Stomach (tissue), 4 donors: ENCODE data around the gene SPEG.

Experiments
- POLR2A ChIP-seq, 4 donors: fragments of 450-650 bp; IDR thresholded peaks; one replicate each; pipeline ENCODE4 v1.6.1; 2016; ENCODE audit warnings: antibody characterized with exemption in 4 of 4, control low read depth in 2 of 4, mild to moderate bottlenecking in 1 of 4, moderate library complexity in 1 of 4
- POLR2AphosphoS5 ChIP-seq, 3 donors: sonication (generic); formaldehyde crosslinking; IDR thresholded peaks; one replicate each; pipeline ENCODE4 v1.6.1; 2016; ENCODE audit warnings: antibody characterized with exemption in 3 of 3
- TF ChIP-seq, protein P1 (sequence below), 7 experiments: fragments of 450-650 bp in 4 of 7; fragments of 200-600 bp in 3 of 7; sonication (generic) in 3 of 7; IDR thresholded peaks; one replicate each; pipeline ENCODE4 v1.5.1; 2016 to 2019; ENCODE audit warnings: antibody characterized with exemption in 7 of 7, control low read depth in 2 of 7, mild to moderate bottlenecking in 1 of 7

- TF ChIP-seq POLR2A (IDR thresholded peaks at IDR 0.05) (no peak), POLR2AphosphoS5 (IDR thresholded peaks at IDR 0.05) (peak in 2 of 3 donors; percentile 24 to 34)
- TF ChIP-seq, protein P1, sequence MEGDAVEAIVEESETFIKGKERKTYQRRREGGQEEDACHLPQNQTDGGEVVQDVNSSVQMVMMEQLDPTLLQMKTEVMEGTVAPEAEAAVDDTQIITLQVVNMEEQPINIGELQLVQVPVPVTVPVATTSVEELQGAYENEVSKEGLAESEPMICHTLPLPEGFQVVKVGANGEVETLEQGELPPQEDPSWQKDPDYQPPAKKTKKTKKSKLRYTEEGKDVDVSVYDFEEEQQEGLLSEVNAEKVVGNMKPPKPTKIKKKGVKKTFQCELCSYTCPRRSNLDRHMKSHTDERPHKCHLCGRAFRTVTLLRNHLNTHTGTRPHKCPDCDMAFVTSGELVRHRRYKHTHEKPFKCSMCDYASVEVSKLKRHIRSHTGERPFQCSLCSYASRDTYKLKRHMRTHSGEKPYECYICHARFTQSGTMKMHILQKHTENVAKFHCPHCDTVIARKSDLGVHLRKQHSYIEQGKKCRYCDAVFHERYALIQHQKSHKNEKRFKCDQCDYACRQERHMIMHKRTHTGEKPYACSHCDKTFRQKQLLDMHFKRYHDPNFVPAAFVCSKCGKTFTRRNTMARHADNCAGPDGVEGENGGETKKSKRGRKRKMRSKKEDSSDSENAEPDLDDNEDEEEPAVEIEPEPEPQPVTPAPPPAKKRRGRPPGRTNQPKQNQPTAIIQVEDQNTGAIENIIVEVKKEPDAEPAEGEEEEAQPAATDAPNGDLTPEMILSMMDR (IDR thresholded peaks at IDR 0.05) = no peak
These were observed 19.3 kb downstream of the SPEG start for GRCh38 chr2:219453671-219454590.
